Lung (tissue), 12 donors: ENCODE data around the gene TEDC1. TPM values are rescaled to one million over a fixed set of nuclear protein-coding genes. Genes with fewer than 3 reads are reported as not detected.

Source experiments
- ATAC-seq: fragments of 200-7000 bp; cut with Tn5 transposase; one replicate; pipeline ENCODE4 v1.9.1; 2020; ENCODE audit warnings: moderate number of reproducible peaks; ENCODE audit not compliant: insufficient read depth, low FRiP score
- DNase-seq, 3 donors: peaks; one replicate each; pipeline ENCODE4 v3.0.0-alpha.2; 2013 to 2017
- H3K27ac ChIP-seq, 2 donors: one replicate each; pipeline ENCODE4 v1.5.1; 2013; ENCODE audit warnings: mild to moderate bottlenecking in 2 of 2, moderate library complexity in 2 of 2, control low read depth in 1 of 2, inconsistent platforms in 1 of 2, low read depth in 1 of 2, low read length in 1 of 2
- H3K27me3 ChIP-seq, 3 donors: one replicate each; pipeline ENCODE4 v1.5.1; 2013; ENCODE audit warnings: low read length in 2 of 3; ENCODE audit not compliant: control insufficient read depth in 3 of 3, insufficient read depth in 3 of 3
- H3K36me3 ChIP-seq, 4 donors: one replicate each; pipeline ENCODE4 v1.5.1; 2013; ENCODE audit warnings: low read length in 4 of 4, mild to moderate bottlenecking in 1 of 4, moderate library complexity in 1 of 4; ENCODE audit not compliant: control insufficient read depth in 4 of 4, insufficient read depth in 4 of 4
- H3K4me1 ChIP-seq, 5 donors: one replicate each; pipeline ENCODE4 v1.5.1; 2013; ENCODE audit warnings: low read length in 5 of 5, mild to moderate bottlenecking in 2 of 5, moderate library complexity in 1 of 5; ENCODE audit not compliant: control insufficient read depth in 5 of 5, insufficient read depth in 5 of 5
- H3K4me3 ChIP-seq: one replicate; pipeline ENCODE4 v1.5.1; 2013; ENCODE audit warnings: mild to moderate bottlenecking, control low read depth, moderate library complexity
- H3K9ac ChIP-seq, 2 donors: one replicate each; pipeline ENCODE4 v1.5.1; 2013; ENCODE audit warnings: low read length in 2 of 2, control low read depth in 1 of 2; ENCODE audit not compliant: insufficient read depth in 1 of 2
- H3K9me3 ChIP-seq, 4 donors: one replicate each; pipeline ENCODE4 v1.5.1; 2013; ENCODE audit warnings: low read length in 3 of 4, mild to moderate bottlenecking in 1 of 4, moderate library complexity in 1 of 4; ENCODE audit not compliant: control insufficient read depth in 4 of 4, insufficient read depth in 3 of 4
- WGBS, 2 donors: extraction: QIAGEN DNeasy Blood & Tissue Kit; methylation state at CpG; one replicate each; pipeline ENCODE4 v1.1.7; 2013; 5-methylcytosine and 5-hydroxymethylcytosine counted together
- polyA plus RNA-seq, 2 donors: library from polyadenylated mRNA; stranded (reverse); fragments of 200-250 nt; gene quantifications; one replicate each; pipeline ENCODE4 v1.2.1, GENCODE V29; 2013
- total RNA-seq, 2 donors: library from RNA; depleted of rRNA in 1 of 2; stranded (reverse); fragments of >200 nt in 1 of 2; gene quantifications; one replicate each; pipeline ENCODE4 v1.2.1, GENCODE V29; 2014 to 2021
- TF ChIP-seq, protein P1 (sequence below): IDR thresholded peaks from 2 replicates; pipeline ENCODE4 v1.5.1; 2012; ENCODE audit warnings: mild to moderate bottlenecking; ENCODE audit errors: control extremely low read depth, extremely low read depth
- donor health status: control.
- donor health status: control.
- donor health status: Bipolar disorder and iron deficiency.
- donor health status: healthy.
- donor health status: DM: yes; HTN: yes; CAD: no.

The TEDC1 gene
- total and polyA plus RNA-seq, 4 donors, result 5.8 to 20.8 (median 14.4) TPM

DNA sequence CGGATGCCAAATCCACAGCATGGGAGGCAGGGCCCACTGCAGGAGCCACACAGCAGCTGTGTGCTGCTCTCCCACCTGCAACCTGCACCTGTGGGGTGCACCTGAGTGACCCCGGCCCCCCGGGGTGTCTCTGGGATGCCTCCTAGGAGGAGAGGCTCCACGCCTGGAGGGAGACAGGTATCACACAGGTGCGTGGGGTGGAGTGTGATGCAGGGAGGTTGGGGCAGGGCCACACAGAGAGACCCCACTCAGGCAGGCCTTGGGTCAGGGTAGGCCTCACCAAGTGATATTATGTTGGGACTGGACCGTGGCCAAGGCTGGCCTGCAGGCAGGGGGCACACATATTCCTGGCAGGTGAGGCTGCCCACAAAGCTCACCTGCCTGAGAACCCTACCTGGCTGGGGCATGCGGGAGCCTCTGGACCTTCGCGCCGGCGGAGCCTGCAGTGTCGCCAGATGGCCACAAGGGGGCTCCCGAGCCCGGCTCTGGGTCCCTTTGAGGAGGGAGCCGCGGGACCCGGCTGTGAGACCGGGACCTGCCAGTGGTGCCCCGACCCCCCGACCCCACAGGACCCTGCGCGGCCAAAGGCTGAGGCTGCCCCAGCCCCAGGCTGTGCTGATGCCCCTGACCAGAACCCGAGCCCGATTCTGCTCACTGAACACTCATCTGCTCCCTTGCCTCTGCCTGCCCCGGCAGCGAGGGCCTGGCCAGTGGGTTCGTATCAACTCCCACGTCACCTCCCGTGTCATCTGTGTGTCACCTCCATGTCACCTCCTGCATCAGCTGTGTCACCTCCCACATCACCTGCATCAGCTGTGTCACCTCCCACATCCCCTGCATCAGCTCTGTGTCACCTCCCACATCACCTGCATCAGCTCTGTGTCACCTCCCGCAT lies 46.8 kb downstream of the TEDC1 start:
- Histone ChIP-seq H3K27ac (no peak overlapping the region), H3K36me3 (no peaks in the 10 kb centered on the region), H3K27me3 (no peaks in the 10 kb centered on the region), H3K4me3 (no peak overlapping the region), H3K9me3 (no peaks in the 10 kb centered on the region), H3K9ac (no peak overlapping the region), H3K4me1 (peaks cover 0 to 5% (median 0%) of the 10 kb centered on the region in 5 donors)
- ATAC-seq (peak; percentile 59), DNase-seq (peak in 2 of 3 donors; percentile 31 to 42)
- TF ChIP-seq, protein P1, sequence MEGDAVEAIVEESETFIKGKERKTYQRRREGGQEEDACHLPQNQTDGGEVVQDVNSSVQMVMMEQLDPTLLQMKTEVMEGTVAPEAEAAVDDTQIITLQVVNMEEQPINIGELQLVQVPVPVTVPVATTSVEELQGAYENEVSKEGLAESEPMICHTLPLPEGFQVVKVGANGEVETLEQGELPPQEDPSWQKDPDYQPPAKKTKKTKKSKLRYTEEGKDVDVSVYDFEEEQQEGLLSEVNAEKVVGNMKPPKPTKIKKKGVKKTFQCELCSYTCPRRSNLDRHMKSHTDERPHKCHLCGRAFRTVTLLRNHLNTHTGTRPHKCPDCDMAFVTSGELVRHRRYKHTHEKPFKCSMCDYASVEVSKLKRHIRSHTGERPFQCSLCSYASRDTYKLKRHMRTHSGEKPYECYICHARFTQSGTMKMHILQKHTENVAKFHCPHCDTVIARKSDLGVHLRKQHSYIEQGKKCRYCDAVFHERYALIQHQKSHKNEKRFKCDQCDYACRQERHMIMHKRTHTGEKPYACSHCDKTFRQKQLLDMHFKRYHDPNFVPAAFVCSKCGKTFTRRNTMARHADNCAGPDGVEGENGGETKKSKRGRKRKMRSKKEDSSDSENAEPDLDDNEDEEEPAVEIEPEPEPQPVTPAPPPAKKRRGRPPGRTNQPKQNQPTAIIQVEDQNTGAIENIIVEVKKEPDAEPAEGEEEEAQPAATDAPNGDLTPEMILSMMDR, result peak; percentile 49
- WGBS, 2 donors, result 21 to 23% methylated on average over 28 to 30 of the region's 30 CpGs

DNA sequence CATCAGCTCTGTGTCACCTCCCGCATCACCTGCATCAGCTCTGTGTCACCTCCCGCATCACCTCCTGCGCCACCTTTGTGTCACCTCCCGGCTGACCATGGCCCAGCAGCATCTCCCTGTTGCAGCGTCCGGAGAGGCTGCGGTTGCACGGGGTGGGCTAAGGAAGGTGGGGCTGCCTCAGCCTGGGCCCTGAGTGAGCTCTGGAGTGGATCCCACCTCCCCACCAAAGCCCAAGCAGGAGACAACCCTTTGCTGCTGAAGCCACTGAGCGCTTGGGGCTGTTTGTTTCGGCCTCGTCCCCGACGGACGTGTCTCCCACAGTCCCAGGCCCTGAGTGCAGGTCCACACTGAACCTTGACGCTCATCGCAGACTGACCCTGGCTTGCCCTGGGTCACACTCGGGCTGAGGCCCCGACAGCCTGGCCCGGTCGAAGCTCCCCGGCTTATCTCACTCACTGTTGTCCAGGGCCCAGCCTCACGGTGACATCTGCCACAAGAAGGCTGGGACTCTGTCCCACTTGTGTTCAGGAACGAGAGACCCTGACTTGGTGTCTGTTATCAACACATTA lies 47.5 kb downstream of the TEDC1 start:
- Histone ChIP-seq H3K9me3 (peaks cover 0 to 5% (median 3%) of the 10 kb centered on the region in 4 donors), H3K27me3 (no peaks in the 10 kb centered on the region), H3K9ac (no peak overlapping the region), H3K4me3 (no peak overlapping the region), H3K4me1 (peaks cover 0 to 5% (median 0%) of the 10 kb centered on the region in 5 donors), H3K36me3 (no peaks in the 10 kb centered on the region), H3K27ac (no peak overlapping the region)
- TF ChIP-seq, protein P1, result no peak
- no peak for ATAC-seq
- DNase-seq, result no peak
- WGBS, 2 donors, result 85 to 88% methylated on average over 23 of the region's 23 CpGs

DNA sequence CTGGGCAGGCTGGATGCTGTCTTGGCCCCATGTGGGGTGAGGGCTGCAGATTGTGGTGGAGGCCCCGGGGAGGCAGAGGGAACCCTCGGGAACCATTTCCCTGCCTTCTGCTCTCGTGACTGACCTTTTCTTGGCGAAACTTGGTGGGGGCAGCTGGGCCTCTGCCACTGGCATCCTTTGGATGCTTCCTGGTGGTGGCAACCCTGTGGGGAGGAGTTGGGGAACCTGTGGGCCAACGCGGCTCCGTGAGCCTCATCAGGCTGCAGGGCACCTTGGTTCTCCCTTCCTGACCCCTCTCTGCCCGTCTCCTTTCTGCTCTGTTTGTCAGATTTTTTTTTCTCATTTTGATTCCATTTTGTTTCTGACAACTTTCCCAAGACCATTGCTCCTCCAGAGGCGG lies 49.8 kb downstream of the TEDC1 start:
- peaks cover 0 to 5% (median 3%) of the 10 kb centered on the region in 4 donors for H3K9me3 ChIP-seq
- H3K4me1 ChIP-seq, result peaks cover 0 to 5% (median 0%) of the 10 kb centered on the region in 5 donors
- no peak overlapping the region for H3K9ac ChIP-seq
- no peak overlapping the region for H3K4me3 ChIP-seq
- ATAC-seq (no peak), DNase-seq (no peak)
- H3K27ac ChIP-seq, result no peak overlapping the region
- WGBS, 2 donors, result 74 to 84% methylated on average over 9 of the region's 9 CpGs
- no peaks in the 10 kb centered on the region for H3K36me3 ChIP-seq
- no peaks in the 10 kb centered on the region for H3K27me3 ChIP-seq
- TF ChIP-seq, protein P1, result no peak
